Gastroesophageal sphincter (tissue), 4 donors: Measurements from ENCODE around the gene SH3PXD2A. TPM values are rescaled to one million over a fixed set of nuclear protein-coding genes. Genes with fewer than 3 reads are reported as not detected.

ENCODE experiments used
- ATAC-seq: fragments of 150-250 bp; one replicate; pipeline ENCODE4 v1.9.1; 2016; ENCODE audit warnings: mild to moderate bottlenecking, moderate library complexity
- H3K27ac ChIP-seq, 4 donors: fragments of 200-600 bp; sonication (generic) in 3 of 4; 1 replicate in 3 of 4; 2 replicates in 1 of 4; pipeline ENCODE4 v1.5.1; 2016 to 2019
- H3K27me3 ChIP-seq: fragments of 200-600 bp; sonication (generic); one replicate; pipeline ENCODE4 v1.5.1; 2019
- H3K36me3 ChIP-seq, 2 donors: fragments of 200-600 bp; sonication (generic); one replicate each; pipeline ENCODE4 v1.5.1; 2019; ENCODE audit warnings: control low read depth in 1 of 2
- H3K4me1 ChIP-seq, 3 donors: fragments of 200-600 bp; sonication (generic); 1 replicate in 2 of 3; 2 replicates in 1 of 3; pipeline ENCODE4 v1.5.1; 2016 to 2019; ENCODE audit warnings: control low read depth in 2 of 3
- H3K4me3 ChIP-seq, 2 donors: fragments of 200-600 bp; sonication (generic); one replicate each; pipeline ENCODE4 v1.5.1; 2019; ENCODE audit warnings: mild to moderate bottlenecking in 1 of 2, moderate library complexity in 1 of 2
- H3K9me3 ChIP-seq, 3 donors: fragments of 200-600 bp; sonication (generic); one replicate each; pipeline ENCODE4 v1.5.1; 2017 to 2019; ENCODE audit warnings: control low read depth in 2 of 3
- CTCF ChIP-seq, 4 experiments: fragments of 200-600 bp in 2 of 4; fragments of 450-650 bp in 2 of 4; sonication (generic) in 1 of 4; IDR thresholded peaks; one replicate each; pipeline ENCODE4 v1.5.1; 2017 to 2019; ENCODE audit warnings: antibody characterized with exemption in 4 of 4, mild to moderate bottlenecking in 2 of 4, moderate library complexity in 2 of 4
- EP300 ChIP-seq: sonication (generic); formaldehyde crosslinking; IDR thresholded peaks from one replicate; pipeline ENCODE4 v1.6.1; 2017; ENCODE audit warnings: antibody characterized with exemption, mild to moderate bottlenecking
- POLR2A ChIP-seq, 2 donors: fragments of 450-650 bp; IDR thresholded peaks; one replicate each; pipeline ENCODE4 v1.6.1; 2017; ENCODE audit warnings: antibody characterized with exemption in 2 of 2, mild to moderate bottlenecking in 2 of 2, moderate library complexity in 1 of 2
- POLR2AphosphoS5 ChIP-seq: sonication (generic); formaldehyde crosslinking; IDR thresholded peaks from one replicate; pipeline ENCODE4 v1.6.1; 2017; ENCODE audit warnings: antibody characterized with exemption
- WGBS, 2 donors: methylation state at CpG; one replicate each; pipeline ENCODE4 v1.1.5; 2018; ENCODE audit warnings: low coverage in 1 of 2; 5-methylcytosine and 5-hydroxymethylcytosine counted together
- total RNA-seq, 4 donors: library from RNA; depleted of rRNA; stranded (reverse); fragments of >200 nt; gene quantifications; one replicate each; pipeline ENCODE4 v1.1.0, GENCODE V29; 2016

Gene SH3PXD2A
- total RNA-seq, 4 donors from 2014 or later, result 31.2 to 65.2 (median 39.5) TPM

- no peak overlapping the region for H3K4me3 ChIP-seq
- ATAC-seq, result no peak
- H3K4me1 ChIP-seq, result no peaks in the 10 kb centered on the region
- TF ChIP-seq EP300 (no peak), POLR2AphosphoS5 (no peak), POLR2A (IDR thresholded peaks at IDR 0.05) (no peak), CTCF (IDR thresholded peaks at IDR 0.05) (no peak)
- peaks cover 0 to 9% (median 0%) of the 10 kb centered on the region in 3 donors for H3K9me3 ChIP-seq
- H3K27me3 ChIP-seq, result no peaks in the 10 kb centered on the region
- H3K27ac ChIP-seq, result no peak overlapping the region
- WGBS, 2 donors, result 80 to 81% methylated on average over 7 to 8 of the region's 8 CpGs
- peaks cover 0 to 30% of the 10 kb centered on the region in 2 donors for H3K36me3 ChIP-seq
Observed at GRCh38 chr10:103870516-103870915, 15.1 kb upstream of the SH3PXD2A start.

GRCh38 chr10:103869336-103869735 lies 14.0 kb upstream of the SH3PXD2A start:
- Histone ChIP-seq H3K27ac (no peak overlapping the region), H3K27me3 (no peaks in the 10 kb centered on the region), H3K4me3 (no peak overlapping the region), H3K36me3 (peaks cover 0 to 30% of the 10 kb centered on the region in 2 donors), H3K9me3 (peaks cover 0 to 21% (median 0%) of the 10 kb centered on the region in 3 donors), H3K4me1 (no peaks in the 10 kb centered on the region)
- ATAC-seq, result no peak
- 64 to 80% methylated on average over 1 to 4 of the region's 4 CpGs for WGBS, 2 donors
- no peak for TF ChIP-seq EP300
- no peak for TF ChIP-seq POLR2AphosphoS5
- TF ChIP-seq POLR2A (IDR thresholded peaks at IDR 0.05), result no peak
- TF ChIP-seq CTCF (IDR thresholded peaks at IDR 0.05), result no peak

GRCh38 chr10:103868200-103868599 lies 12.8 kb upstream of the SH3PXD2A start:
- WGBS, 2 donors, result 71% methylated on average over 1 of the region's 1 CpG; no CpG with 5 or more reads in 1 of the 2 donors
- H3K36me3 ChIP-seq, result peaks cover 0 to 22% of the 10 kb centered on the region in 2 donors

GRCh38 chr10:103861505-103861904 lies 6.1 kb upstream of the SH3PXD2A start:
- H3K9me3 ChIP-seq, result peaks cover 0 to 21% (median 0%) of the 10 kb centered on the region in 3 donors
- no peaks in the 10 kb centered on the region for H3K36me3 ChIP-seq
- TF ChIP-seq EP300 (no peak), POLR2AphosphoS5 (no peak), POLR2A (IDR thresholded peaks at IDR 0.05) (no peak), CTCF (IDR thresholded peaks at IDR 0.05) (no peak)
- peaks cover 0 to 7% (median 0%) of the 10 kb centered on the region in 3 donors for H3K4me1 ChIP-seq
- 64 to 92% methylated on average over 1 of the region's 1 CpG for WGBS, 2 donors
- ATAC-seq, result no peak
- no peak overlapping the region for H3K27ac ChIP-seq
- no peaks in the 10 kb centered on the region for H3K27me3 ChIP-seq
- H3K4me3 ChIP-seq, result no peak overlapping the region

More at GRCh38 chr10:103868200-103868599, 12.8 kb upstream of the SH3PXD2A start:
- no peaks in the 10 kb centered on the region for H3K27me3 ChIP-seq
- H3K4me1 ChIP-seq, result no peaks in the 10 kb centered on the region
- no peak overlapping the region for H3K27ac ChIP-seq
- TF ChIP-seq POLR2AphosphoS5 (no peak), POLR2A (IDR thresholded peaks at IDR 0.05) (no peak), CTCF (IDR thresholded peaks at IDR 0.05) (no peak), EP300 (no peak)
- no peak for ATAC-seq
- no peak overlapping the region for H3K4me3 ChIP-seq
- H3K9me3 ChIP-seq, result peaks cover 0 to 21% (median 0%) of the 10 kb centered on the region in 3 donors
